Activated CD4-positive, alpha-beta T cell treated with anti-CD3 and anti-CD28 coated beads, Interleukin-2, amount 10 ng/mL, durations not matched to agents 24 days and 14 days (primary cell): Measurements from ENCODE around the gene MEI4. TPM values are rescaled to one million over a fixed set of nuclear protein-coding genes. Genes with fewer than 3 reads are reported as not detected.
"Not testable (repeated sequence)": the region's sequence is repeated elsewhere in the genome, so short reads cannot be mapped to it uniquely, and the experiment has no call there.

Experiments used
- DNase-seq: peaks from one replicate; pipeline ENCODE4 v3.0.0; 2022
- H3K27ac Mint-ChIP-seq: one replicate; pipeline ENCODE4 v1.8.0; 2022; ENCODE audit warnings: mild to moderate bottlenecking, mixed read lengths
- H3K27me3 Mint-ChIP-seq: one replicate; pipeline ENCODE4 v1.8.0; 2022; ENCODE audit warnings: mixed read lengths
- H3K36me3 Mint-ChIP-seq: one replicate; pipeline ENCODE4 v1.8.0; 2022; ENCODE audit warnings: low read depth, mild to moderate bottlenecking, mixed read lengths
- H3K4me1 Mint-ChIP-seq: one replicate; pipeline ENCODE4 v1.8.0; 2021; ENCODE audit warnings: mixed read lengths
- H3K4me3 Mint-ChIP-seq: one replicate; pipeline ENCODE4 v1.8.0; 2022; ENCODE audit warnings: mild to moderate bottlenecking, moderate library complexity, mixed read lengths
- H3K9me3 Mint-ChIP-seq: one replicate; pipeline ENCODE4 v1.8.0; 2021; ENCODE audit warnings: mixed read lengths
- intact Hi-C: fragments of 100-400 bp; cut with micrococcal nuclease; formaldehyde crosslinking; loops from one replicate; pipeline ENCODE4 v1.15.1; 2023
- total RNA-seq: library from RNA; stranded (reverse); gene quantifications from 2 replicates; pipeline ENCODE4 v1.2.3, GENCODE V29; 2022

Gene MEI4
- total RNA-seq, 1 donor from 2014 or later: not detected

GRCh38 chr6:77653816-77654215, 977 bp downstream of the MEI4 start:
- Mint-ChIP-seq H3K36me3 (no peaks in the 10 kb centered on the region), H3K4me1 (no peaks in the 10 kb centered on the region), H3K9me3 (no peaks in the 10 kb centered on the region), H3K27ac (no peak overlapping the region), H3K4me3 (no peak overlapping the region), H3K27me3 (no peaks in the 10 kb centered on the region)
- DNase-seq: no peak
- intact Hi-C loops: no loop called here

GRCh38 chr6:77655035-77655434, 2.2 kb downstream of the MEI4 start:
- not testable (repeated sequence) for H3K4me3 Mint-ChIP-seq

GRCh38 chr6:77656999-77657764, 4.3 kb downstream of the MEI4 start:
- intact Hi-C loops: no loop called here
- DNase-seq: no peak
- Mint-ChIP-seq H3K36me3 (no peaks in the 10 kb centered on the region), H3K27ac (no peak overlapping the region), H3K4me3 (no peak overlapping the region), H3K4me1 (no peaks in the 10 kb centered on the region), H3K27me3 (no peaks in the 10 kb centered on the region), H3K9me3 (no peaks in the 10 kb centered on the region)

More at GRCh38 chr6:77655035-77655434, 2.2 kb downstream of the MEI4 start:
- H3K36me3 Mint-ChIP-seq, H3K9me3 Mint-ChIP-seq, intact Hi-C loops, DNase-seq, H3K4me1 Mint-ChIP-seq, H3K27me3 Mint-ChIP-seq, H3K27ac Mint-ChIP-seq: not testable (repeated sequence)

- DNase-seq: no peak
- no peaks in the 10 kb centered on the region for H3K4me1 Mint-ChIP-seq
- intact Hi-C loops: no loop called here
- H3K9me3 Mint-ChIP-seq: no peaks in the 10 kb centered on the region
- H3K27me3 Mint-ChIP-seq: no peaks in the 10 kb centered on the region
- H3K36me3 Mint-ChIP-seq: no peaks in the 10 kb centered on the region
- H3K4me3 Mint-ChIP-seq: no peak overlapping the region
- H3K27ac Mint-ChIP-seq: no peak overlapping the region
These were observed 13.5 kb downstream of the MEI4 start for GRCh38 chr6:77666340-77666739.

- intact Hi-C loops: no loop called here
- Mint-ChIP-seq H3K27ac (no peak overlapping the region), H3K27me3 (no peaks in the 10 kb centered on the region), H3K9me3 (no peaks in the 10 kb centered on the region), H3K36me3 (no peaks in the 10 kb centered on the region), H3K4me3 (no peak overlapping the region), H3K4me1 (no peaks in the 10 kb centered on the region)
- DNase-seq: no peak
These were observed 14.0 kb downstream of the MEI4 start for GRCh38 chr6:77666846-77667245.

- Mint-ChIP-seq H3K9me3 (no peaks in the 10 kb centered on the region), H3K4me1 (no peaks in the 10 kb centered on the region), H3K36me3 (no peaks in the 10 kb centered on the region), H3K27me3 (no peaks in the 10 kb centered on the region), H3K4me3 (no peak overlapping the region), H3K27ac (no peak overlapping the region)
- no peak for DNase-seq
- intact Hi-C loops: no loop called here
These were observed 17.1 kb downstream of the MEI4 start for GRCh38 chr6:77669913-77670312.

- Mint-ChIP-seq H3K4me1 (no peaks in the 10 kb centered on the region), H3K36me3 (no peaks in the 10 kb centered on the region), H3K27me3 (no peaks in the 10 kb centered on the region), H3K27ac (no peak overlapping the region), H3K4me3 (no peak overlapping the region), H3K9me3 (no peaks in the 10 kb centered on the region)
- DNase-seq: no peak
- intact Hi-C loops: no loop called here
These were observed 21.4 kb downstream of the MEI4 start for GRCh38 chr6:77674211-77674610.

GRCh38 chr6:77678048-77678447, 25.2 kb downstream of the MEI4 start:
- Mint-ChIP-seq H3K4me3 (no peak overlapping the region), H3K27ac (no peak overlapping the region), H3K36me3 (no peaks in the 10 kb centered on the region), H3K27me3 (no peaks in the 10 kb centered on the region), H3K9me3 (no peaks in the 10 kb centered on the region), H3K4me1 (no peaks in the 10 kb centered on the region)
- intact Hi-C loops: no loop called here
- DNase-seq: no peak

- intact Hi-C loops: no loop called here
- DNase-seq: no peak
- Mint-ChIP-seq H3K9me3 (no peaks in the 10 kb centered on the region), H3K27ac (no peak overlapping the region), H3K4me1 (no peaks in the 10 kb centered on the region), H3K4me3 (no peak overlapping the region), H3K36me3 (no peaks in the 10 kb centered on the region), H3K27me3 (no peaks in the 10 kb centered on the region)
These were observed 30.7 kb downstream of the MEI4 start for GRCh38 chr6:77683515-77683914.

- H3K36me3 Mint-ChIP-seq: no peaks in the 10 kb centered on the region
These were observed 34.1 kb downstream of the MEI4 start for GRCh38 chr6:77686931-77687330.

GRCh38 chr6:77688649-77689048, 35.8 kb downstream of the MEI4 start:
- H3K9me3 Mint-ChIP-seq: no peaks in the 10 kb centered on the region
- no peaks in the 10 kb centered on the region for H3K27me3 Mint-ChIP-seq
- intact Hi-C loops: no loop called here
- no peak overlapping the region for H3K27ac Mint-ChIP-seq
- no peak overlapping the region for H3K4me3 Mint-ChIP-seq
- DNase-seq: no peak
- no peaks in the 10 kb centered on the region for H3K4me1 Mint-ChIP-seq
- no peaks in the 10 kb centered on the region for H3K36me3 Mint-ChIP-seq

More at GRCh38 chr6:77686931-77687330, 34.1 kb downstream of the MEI4 start:
- H3K27me3 Mint-ChIP-seq: no peaks in the 10 kb centered on the region
- no peak for DNase-seq
- H3K4me1 Mint-ChIP-seq: no peaks in the 10 kb centered on the region
- H3K27ac Mint-ChIP-seq: no peak overlapping the region
- no peak overlapping the region for H3K4me3 Mint-ChIP-seq
- H3K9me3 Mint-ChIP-seq: no peaks in the 10 kb centered on the region
- intact Hi-C loops: no loop called here

GRCh38 chr6:77700095-77700494, 47.3 kb downstream of the MEI4 start:
- H3K27ac Mint-ChIP-seq, H3K4me1 Mint-ChIP-seq, DNase-seq, H3K9me3 Mint-ChIP-seq, H3K27me3 Mint-ChIP-seq, H3K36me3 Mint-ChIP-seq, intact Hi-C loops, H3K4me3 Mint-ChIP-seq: not testable (repeated sequence)

GRCh38 chr6:77707603-77708002, 54.8 kb downstream of the MEI4 start:
- peaks cover 11% of the 10 kb centered on the region for H3K9me3 Mint-ChIP-seq
- H3K4me1 Mint-ChIP-seq: no peaks in the 10 kb centered on the region
- no peaks in the 10 kb centered on the region for H3K27me3 Mint-ChIP-seq
- no peak for DNase-seq
- H3K36me3 Mint-ChIP-seq: no peaks in the 10 kb centered on the region
- H3K27ac Mint-ChIP-seq: no peak overlapping the region
- intact Hi-C loops: no loop called here
- no peak overlapping the region for H3K4me3 Mint-ChIP-seq

- Mint-ChIP-seq H3K27ac (no peak overlapping the region), H3K9me3 (peaks cover 4% of the 10 kb centered on the region), H3K36me3 (no peaks in the 10 kb centered on the region), H3K27me3 (no peaks in the 10 kb centered on the region), H3K4me1 (no peaks in the 10 kb centered on the region), H3K4me3 (no peak overlapping the region)
- intact Hi-C loops: no loop called here
- DNase-seq: no peak
These were observed 62.7 kb downstream of the MEI4 start for GRCh38 chr6:77715588-77715987.

- intact Hi-C loops: no loop called here
- Mint-ChIP-seq H3K36me3 (no peaks in the 10 kb centered on the region), H3K4me3 (no peak overlapping the region), H3K27ac (no peak overlapping the region), H3K27me3 (no peaks in the 10 kb centered on the region), H3K9me3 (peaks cover 4% of the 10 kb centered on the region), H3K4me1 (no peaks in the 10 kb centered on the region)
- DNase-seq: no peak
These were observed 63.5 kb downstream of the MEI4 start for GRCh38 chr6:77716311-77716710.
